Adrenal gland (tissue), 5 donors: Measurements from ENCODE around the gene C1orf105.

Experiments
- CTCF ChIP-seq, 6 experiments: fragments of 450-650 bp in 4 of 6; fragments of 200-600 bp in 2 of 6; sonication (generic) in 1 of 6; IDR thresholded peaks; 1 replicate in 5 of 6; 2 replicates in 1 of 6; pipeline versions ENCODE4 v1.5.1 to v1.8.0; 2016 to 2021; ENCODE audit warnings: antibody characterized with exemption in 6 of 6, mild to moderate bottlenecking in 2 of 6, moderate library complexity in 1 of 6
- POLR2A ChIP-seq, 2 donors: fragments of 450-650 bp; IDR thresholded peaks; one replicate each; pipeline ENCODE4 v1.6.1; 2017; ENCODE audit warnings: antibody characterized with exemption in 2 of 2, mild to moderate bottlenecking in 2 of 2, moderate library complexity in 1 of 2
- donor health status: DM: no; HTN: no; CAD: no.

GRCh38 chr1:172488393-172488792, 67.9 kb downstream of the C1orf105 start:
- TF ChIP-seq CTCF (IDR thresholded peaks at IDR 0.05) (no peak), POLR2A (IDR thresholded peaks at IDR 0.05) (no peak)
